Endothelial cell of umbilical vein (primary cell): Measurements from ENCODE around the gene CNOT4. TPM values are rescaled to one million over a fixed set of nuclear protein-coding genes. Genes with fewer than 3 reads are reported as not detected.

Experiments used
- BruUV-seq: library from RNA; stranded (reverse); fragments of 400-500 nt; replicated peaks from 2 replicates; lab custom pipeline; 2021; lab: Mats Ljungman, UMichigan
- CTCF ChIA-PET: fragments of 300-600, 350-600 bp; sonication (Branson Sonifier 250); formaldehyde crosslinking; loops from one replicate; lab custom pipeline; 2021; ENCODE audit warnings: antibody characterized with exemption, inconsistent platforms; lab: Charles Lee
- POLR2A ChIA-PET: fragments of 300-600, 350-600 bp; sonication (Branson Sonifier 250); formaldehyde crosslinking; loops from one replicate; lab custom pipeline; 2021; ENCODE audit warnings: antibody characterized with exemption, inconsistent platforms; lab: Charles Lee
- DNase-seq: peaks from one replicate; pipeline ENCODE4 v3.0.0-alpha.2; 2011; ENCODE audit warnings: low read depth, low spot score
- FAIRE-seq: peaks from 2 replicates; lab custom pipeline; 2011; peaks lifted over from hg19 to GRCh38; lab: Jason Lieb, UNC
- H2AFZ ChIP-seq: 2 replicates; pipeline ENCODE4 v1.6.0; 2012; ENCODE audit warnings: low read depth, low read length, control low read depth, inconsistent platforms
- H3K27ac ChIP-seq: 2 replicates; pipeline ENCODE4 v1.5.1; 2011; ENCODE audit warnings: low read depth, mild to moderate bottlenecking, control low read depth, low read length, moderate library complexity; ENCODE audit not compliant: insufficient read depth
- H3K27me3 ChIP-seq, 2 experiments: 2 replicates each; pipeline versions ENCODE4 v1.6.0 to v1.6.1; 2011; ENCODE audit warnings: low read length in 2 of 2, mixed read lengths in 1 of 2; ENCODE audit not compliant: control insufficient read depth in 2 of 2, insufficient read depth in 2 of 2
- H3K36me3 ChIP-seq, 2 experiments: 2 replicates in 1 of 2; 3 replicates in 1 of 2; pipeline ENCODE4 v1.5.1; 2011; ENCODE audit warnings: low read length in 2 of 2, mild to moderate bottlenecking in 1 of 2, moderate library complexity in 1 of 2; ENCODE audit not compliant: control insufficient read depth in 2 of 2, insufficient read depth in 2 of 2; ENCODE audit errors: extremely low read depth in 1 of 2
- H3K4me1 ChIP-seq: 3 replicates; pipeline ENCODE4 v1.5.1; 2011; ENCODE audit warnings: mild to moderate bottlenecking, low read length; ENCODE audit not compliant: control insufficient read depth, insufficient read depth; ENCODE audit errors: extremely low read depth
- H3K4me2 ChIP-seq: 2 replicates; pipeline ENCODE4 v1.6.1; 2011; ENCODE audit warnings: low read length, control low read depth, mixed read lengths; ENCODE audit not compliant: insufficient read depth
- H3K4me3 ChIP-seq, 3 experiments: fragments of 200-600 bp in 1 of 3; sonication (generic), shearing (Covaris generic) in 1 of 3; replicated peaks in 1 of 3; 2 replicates each; pipeline ENCODE4 v1.5.1; 2011 to 2016; ENCODE audit warnings: control low read depth in 3 of 3, low read length in 3 of 3, mild to moderate bottlenecking in 2 of 3, inconsistent platforms in 1 of 3, low read depth in 1 of 3, moderate library complexity in 1 of 3; ENCODE audit not compliant: insufficient read depth in 1 of 3
- H3K79me2 ChIP-seq: 2 replicates; pipeline ENCODE4 v1.6.0; 2012; ENCODE audit warnings: low read length, inconsistent platforms; ENCODE audit not compliant: control insufficient read depth, insufficient read depth
- H3K9ac ChIP-seq: replicated peaks from 2 replicates; pipeline ENCODE3; 2011; ENCODE audit warnings: low read length, control low read depth; ENCODE audit not compliant: insufficient read depth; ENCODE audit errors: extremely low read depth
- H3K9me1 ChIP-seq: replicated peaks from 3 replicates; pipeline ENCODE4 v1.6.0; 2011; ENCODE audit warnings: mild to moderate bottlenecking, low read length; ENCODE audit not compliant: control insufficient read depth, insufficient read depth; ENCODE audit errors: extremely low read depth
- H3K9me3 ChIP-seq: replicated peaks from 2 replicates; pipeline ENCODE4 v1.5.1; 2012; ENCODE audit warnings: low read length, inconsistent platforms; ENCODE audit not compliant: control insufficient read depth, insufficient read depth
- H4K20me1 ChIP-seq: replicated peaks from 2 replicates; pipeline ENCODE3; 2011; ENCODE audit warnings: mild to moderate bottlenecking, low read length; ENCODE audit not compliant: control insufficient read depth, insufficient read depth; ENCODE audit errors: extremely low read depth
- CTCF ChIP-seq, 2 donors: IDR thresholded peaks; 1 replicate in 1 of 2; 2 replicates in 1 of 2; pipeline ENCODE4 v1.5.1; 2011; ENCODE audit warnings: low read length in 2 of 2, mild to moderate bottlenecking in 2 of 2, moderate library complexity in 2 of 2, control low read depth in 1 of 2, inconsistent platforms in 1 of 2, low read depth in 1 of 2; ENCODE audit not compliant: insufficient read depth in 1 of 2; ENCODE audit errors: extremely low read depth in 1 of 2
- EZH2 ChIP-seq: IDR thresholded peaks from 2 replicates; pipeline ENCODE4 v1.6.1; 2012; ENCODE audit warnings: borderline replicate concordance, low read depth, mild to moderate bottlenecking, moderate library complexity, low read length, inconsistent platforms; ENCODE audit not compliant: severe bottlenecking
- FOS ChIP-seq: IDR thresholded peaks from 2 replicates; pipeline ENCODE4 v1.6.1; 2011; ENCODE audit warnings: mild to moderate bottlenecking, low read length, moderate library complexity, borderline replicate concordance; ENCODE audit not compliant: insufficient read depth
- GATA2 ChIP-seq: IDR thresholded peaks from 2 replicates; pipeline ENCODE4 v1.7.0; 2011; ENCODE audit warnings: low read depth, mild to moderate bottlenecking, moderate library complexity, mixed read lengths, low read length; ENCODE audit not compliant: insufficient read length, insufficient read depth
- JUN ChIP-seq: IDR thresholded peaks from 2 replicates; pipeline ENCODE4 v1.6.1; 2011; ENCODE audit warnings: borderline replicate concordance, low read depth; ENCODE audit not compliant: insufficient read length, insufficient read depth
- MYC ChIP-seq: IDR thresholded peaks from one replicate; pipeline ENCODE4 v1.6.1; 2011; ENCODE audit warnings: mild to moderate bottlenecking, low read depth, low read length
- POLR2A ChIP-seq: IDR thresholded peaks from 2 replicates; pipeline ENCODE4 v1.6.1; 2012; ENCODE audit warnings: low read depth, mild to moderate bottlenecking, control low read depth, low read length
- POLR2AphosphoS5 ChIP-seq: IDR thresholded peaks from 2 replicates; pipeline ENCODE4 v1.6.1; 2012; ENCODE audit warnings: low read depth, mild to moderate bottlenecking, control low read depth, low read length, moderate library complexity; ENCODE audit not compliant: insufficient read depth
- dilution Hi-C: fragments of 300-500 bp; cut with MboI; formaldehyde crosslinking; loops from one replicate; pipeline ENCODE4 v1.15.0; 2019; ENCODE audit warnings: low sequenced_read_pairs; ENCODE audit not compliant: extremely low pct_ligation_motif_present
- intact Hi-C: fragments of 100-400 bp; cut with micrococcal nuclease; formaldehyde crosslinking; loops from one replicate; pipeline ENCODE4 v1.10.0; 2022
- polyA plus RNA-seq, 4 experiments: library from polyadenylated mRNA; depleted of rRNA in 3 of 4; stranded (reverse) in 3 of 4; unstranded in 1 of 4; fragments of >200 nt; gene quantifications; 2 replicates each; pipeline versions ENCODE4 v1.2.1 to v1.2.3, GENCODE V29; 2011 to 2012; ENCODE audit warnings: missing spikeins in 1 of 4
- total RNA-seq: library from RNA; stranded (reverse); gene quantifications from 2 replicates; pipeline ENCODE4 v1.2.3, GENCODE V29; 2021
- TF ChIP-seq, protein P1 (sequence below): IDR thresholded peaks from 2 replicates; pipeline ENCODE4 v1.6.1; 2011; ENCODE audit not compliant: insufficient read depth, insufficient read length

Gene CNOT4
- total and polyA plus RNA-seq, 2 donors (not counting 3 experiments of a cell fraction or from before 2014, with no cell fraction given) = 10.3 to 21.7 TPM

DNA sequence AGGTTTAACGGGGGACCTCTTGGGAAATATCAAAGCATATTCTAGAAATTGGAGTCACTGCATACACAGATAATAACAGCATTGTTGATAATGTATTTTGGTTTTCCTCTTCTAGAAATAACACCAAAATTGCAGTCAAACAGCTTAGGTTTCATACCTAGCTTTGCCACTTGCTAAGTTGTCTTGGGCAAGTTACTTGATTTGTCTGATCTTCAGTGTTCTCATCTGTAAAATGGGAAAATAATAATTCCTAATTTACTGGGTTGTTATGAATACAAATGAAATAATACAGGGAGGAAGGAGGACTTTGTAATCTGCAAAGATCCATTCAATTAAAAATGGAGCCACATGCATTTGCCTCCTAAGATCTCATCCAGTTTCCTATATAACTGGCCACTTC lies 27.6 kb upstream of the CNOT4 start:
- no peak for DNase-seq
- TF ChIP-seq CTCF (IDR thresholded peaks at IDR 0.05; ENCODE audit: extremely low read depth in 1 of 2, insufficient read depth in 1 of 2, low read depth in 1 of 2, low read length in 2 of 2) (no peak), JUN (no peak), FOS (no peak), POLR2AphosphoS5 (no peak), POLR2A (no peak), GATA2 (no peak), EZH2 (no peak), MYC (no peak)
- TF ChIP-seq, protein P1, sequence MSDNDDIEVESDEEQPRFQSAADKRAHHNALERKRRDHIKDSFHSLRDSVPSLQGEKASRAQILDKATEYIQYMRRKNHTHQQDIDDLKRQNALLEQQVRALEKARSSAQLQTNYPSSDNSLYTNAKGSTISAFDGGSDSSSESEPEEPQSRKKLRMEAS = no peak
- dilution Hi-C loops = no loop called here
- ChIA-PET CTCF (interaction anchor here (1.4 kb wide), 1 partner anchor 15 kb away, joined by 3 read pairs; no protein-coding TSS in a partner anchor), POLR2A (no interaction called here)
- Histone ChIP-seq H3K4me3 (no peak overlapping the region), H3K4me1 (no peaks in the 10 kb centered on the region), H3K36me3 (no peaks in the 10 kb centered on the region), H4K20me1 (no peaks in the 10 kb centered on the region), H3K79me2 (no peaks in the 10 kb centered on the region), H3K4me2 (no peak overlapping the region), H3K27ac (no peak overlapping the region), H2AFZ (no peak overlapping the region), H3K9ac (no peak overlapping the region), H3K27me3 (no peaks in the 10 kb centered on the region), H3K9me3 (no peaks in the 10 kb centered on the region), H3K9me1 (no peaks in the 10 kb centered on the region)
- no TSS peak for BruUV-seq
- intact Hi-C loops = no loop called here
- FAIRE-seq = no peak
